SK-N-SH (cell line): Measurements from ENCODE around the gene ABI1.

ENCODE experiments used
- ELF1 ChIP-seq: IDR thresholded peaks from 2 replicates; pipeline ENCODE4 v1.4.0; 2012
- EP300 ChIP-seq, 2 experiments: IDR thresholded peaks; 2 replicates each; pipeline versions ENCODE4 v1.4.0 to v1.6.1; 2012; ENCODE audit warnings: borderline replicate concordance in 1 of 2, low read depth in 1 of 2, low read length in 1 of 2
- POLR2AphosphoS5 ChIP-seq: IDR thresholded peaks from 2 replicates; pipeline ENCODE4 v1.6.1; 2012; ENCODE audit warnings: low read depth, low read length
- RAD21 ChIP-seq: IDR thresholded peaks from 2 replicates; pipeline ENCODE4 v1.6.1; 2012; ENCODE audit warnings: mild to moderate bottlenecking, low read length
- TAF1 ChIP-seq: IDR thresholded peaks from 2 replicates; pipeline ENCODE4 v1.6.1; 2012; ENCODE audit warnings: low read depth, mild to moderate bottlenecking, low read length, moderate library complexity, borderline replicate concordance
- TF ChIP-seq, protein P1 (sequence below): fragments of 200-600 bp; sonication (generic); IDR thresholded peaks from 2 replicates; pipeline ENCODE4 v1.6.1; 2017; ENCODE audit warnings: antibody characterized with exemption, mild to moderate bottlenecking, moderate library complexity
- TF ChIP-seq, protein P2 (sequence below): IDR thresholded peaks from 2 replicates; pipeline ENCODE4; 2012

DNA sequence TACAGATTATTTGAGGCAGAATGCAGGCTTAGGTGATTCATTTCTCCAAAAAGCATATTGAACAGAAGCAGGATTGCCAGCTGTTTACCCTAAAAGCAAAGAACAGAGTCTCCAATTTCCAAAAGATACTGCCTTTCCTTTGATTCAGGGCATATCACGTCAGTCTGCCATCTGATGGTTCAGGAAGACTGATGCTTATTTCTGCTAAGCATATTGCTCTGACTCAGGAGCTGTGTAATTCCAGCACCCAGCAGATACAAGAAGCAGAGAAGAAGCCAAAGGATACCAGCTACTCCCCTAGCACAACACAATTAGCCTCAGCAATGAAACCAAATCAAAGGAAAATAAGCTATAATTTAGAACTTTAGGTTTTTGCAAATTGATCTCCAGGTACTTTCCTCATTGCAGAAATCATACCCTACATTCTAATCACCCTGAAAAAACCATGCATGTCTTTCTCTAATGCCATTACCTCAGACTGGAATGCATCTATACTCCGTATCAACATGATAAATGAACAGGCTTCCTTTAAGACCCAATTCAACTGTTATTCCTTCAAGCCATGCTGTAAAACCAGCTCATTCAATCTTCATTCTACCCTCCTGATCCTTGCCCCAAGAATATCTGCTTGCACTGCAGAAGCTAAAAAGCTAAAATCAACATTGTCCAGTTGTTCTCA lies 55.1 kb downstream of the ABI1 start:
- no peak for TF ChIP-seq TAF1
- TF ChIP-seq ELF1: no peak
- no peak for TF ChIP-seq EP300 (IDR thresholded peaks at IDR 0.05; ENCODE audit: borderline replicate concordance in 1 of 2, low read depth in 1 of 2, low read length in 1 of 2)
- TF ChIP-seq, protein P1, sequence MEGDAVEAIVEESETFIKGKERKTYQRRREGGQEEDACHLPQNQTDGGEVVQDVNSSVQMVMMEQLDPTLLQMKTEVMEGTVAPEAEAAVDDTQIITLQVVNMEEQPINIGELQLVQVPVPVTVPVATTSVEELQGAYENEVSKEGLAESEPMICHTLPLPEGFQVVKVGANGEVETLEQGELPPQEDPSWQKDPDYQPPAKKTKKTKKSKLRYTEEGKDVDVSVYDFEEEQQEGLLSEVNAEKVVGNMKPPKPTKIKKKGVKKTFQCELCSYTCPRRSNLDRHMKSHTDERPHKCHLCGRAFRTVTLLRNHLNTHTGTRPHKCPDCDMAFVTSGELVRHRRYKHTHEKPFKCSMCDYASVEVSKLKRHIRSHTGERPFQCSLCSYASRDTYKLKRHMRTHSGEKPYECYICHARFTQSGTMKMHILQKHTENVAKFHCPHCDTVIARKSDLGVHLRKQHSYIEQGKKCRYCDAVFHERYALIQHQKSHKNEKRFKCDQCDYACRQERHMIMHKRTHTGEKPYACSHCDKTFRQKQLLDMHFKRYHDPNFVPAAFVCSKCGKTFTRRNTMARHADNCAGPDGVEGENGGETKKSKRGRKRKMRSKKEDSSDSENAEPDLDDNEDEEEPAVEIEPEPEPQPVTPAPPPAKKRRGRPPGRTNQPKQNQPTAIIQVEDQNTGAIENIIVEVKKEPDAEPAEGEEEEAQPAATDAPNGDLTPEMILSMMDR: no peak
- no peak for TF ChIP-seq POLR2AphosphoS5
- TF ChIP-seq RAD21: no peak
- TF ChIP-seq, protein P2, sequence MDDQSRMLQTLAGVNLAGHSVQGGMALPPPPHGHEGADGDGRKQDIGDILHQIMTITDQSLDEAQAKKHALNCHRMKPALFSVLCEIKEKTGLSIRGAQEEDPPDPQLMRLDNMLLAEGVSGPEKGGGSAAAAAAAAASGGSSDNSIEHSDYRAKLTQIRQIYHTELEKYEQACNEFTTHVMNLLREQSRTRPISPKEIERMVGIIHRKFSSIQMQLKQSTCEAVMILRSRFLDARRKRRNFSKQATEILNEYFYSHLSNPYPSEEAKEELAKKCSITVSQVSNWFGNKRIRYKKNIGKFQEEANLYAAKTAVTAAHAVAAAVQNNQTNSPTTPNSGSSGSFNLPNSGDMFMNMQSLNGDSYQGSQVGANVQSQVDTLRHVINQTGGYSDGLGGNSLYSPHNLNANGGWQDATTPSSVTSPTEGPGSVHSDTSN: 0 out of 2 replicates have a peak, but pooled peaks have one; percentile 17
